Measurements from ENCODE around the gene RABL3.

DNA sequence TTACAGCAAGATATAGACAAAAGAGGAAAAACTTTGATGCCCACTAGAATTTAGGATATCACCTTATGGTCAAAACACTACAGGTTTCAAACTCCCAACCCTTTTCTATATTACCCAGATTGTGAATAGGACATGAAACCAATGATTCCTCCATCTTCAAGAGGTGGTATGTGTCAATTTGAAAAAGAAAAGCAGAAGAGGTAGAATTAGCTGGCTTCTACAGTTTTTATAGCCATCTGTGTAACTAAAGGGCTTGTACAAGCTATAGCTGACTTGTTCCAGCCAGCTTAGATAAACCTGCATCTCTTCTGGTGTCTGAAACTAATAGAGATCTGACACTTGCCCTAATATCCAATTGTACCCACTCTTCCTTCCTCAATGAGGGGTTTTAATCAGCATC lies 35.4 kb downstream of the RABL3 start:
- TF ChIP-seq CTCF (IDR thresholded peaks at IDR 0.05) (no peak), POLR2A (IDR thresholded peaks at IDR 0.05) (no peak)

Measured in uterus (tissue), 2 donors.